GM10266 (cell line): ENCODE data around the gene MYH7.

Experiments
- DNase-seq: peaks from one replicate; pipeline ENCODE4 v3.0.0; 2012; ENCODE audit errors: extremely low spot score
- TF ChIP-seq, protein P1 (sequence below): IDR thresholded peaks from 2 replicates; pipeline ENCODE4 v1.5.1; 2012; ENCODE audit warnings: mild to moderate bottlenecking, low read depth; ENCODE audit not compliant: control insufficient read depth, insufficient read depth; ENCODE audit errors: missing control alignments

The MYH7 gene

DNA sequence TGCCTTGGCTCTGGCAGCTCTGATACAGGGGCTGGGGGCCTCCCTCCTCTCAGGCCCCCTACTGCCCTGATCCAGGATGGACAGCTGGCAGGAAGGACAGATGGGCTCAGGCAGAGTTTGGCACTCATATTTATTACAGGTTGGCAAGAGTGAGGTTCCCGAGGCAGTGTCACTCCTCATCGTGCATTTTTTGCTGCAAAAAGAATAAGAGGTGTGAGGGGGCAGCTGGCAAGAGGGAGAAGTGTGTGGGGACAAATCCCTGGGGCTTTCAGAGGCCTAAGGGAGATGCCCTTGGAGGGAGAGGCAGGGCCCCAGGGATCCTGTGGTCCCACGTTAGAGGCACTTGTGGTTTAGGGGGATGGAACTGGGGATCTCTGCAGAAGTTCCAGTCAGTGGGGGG, 53.6 kb downstream of the MYH7 start:
- TF ChIP-seq, protein P1, sequence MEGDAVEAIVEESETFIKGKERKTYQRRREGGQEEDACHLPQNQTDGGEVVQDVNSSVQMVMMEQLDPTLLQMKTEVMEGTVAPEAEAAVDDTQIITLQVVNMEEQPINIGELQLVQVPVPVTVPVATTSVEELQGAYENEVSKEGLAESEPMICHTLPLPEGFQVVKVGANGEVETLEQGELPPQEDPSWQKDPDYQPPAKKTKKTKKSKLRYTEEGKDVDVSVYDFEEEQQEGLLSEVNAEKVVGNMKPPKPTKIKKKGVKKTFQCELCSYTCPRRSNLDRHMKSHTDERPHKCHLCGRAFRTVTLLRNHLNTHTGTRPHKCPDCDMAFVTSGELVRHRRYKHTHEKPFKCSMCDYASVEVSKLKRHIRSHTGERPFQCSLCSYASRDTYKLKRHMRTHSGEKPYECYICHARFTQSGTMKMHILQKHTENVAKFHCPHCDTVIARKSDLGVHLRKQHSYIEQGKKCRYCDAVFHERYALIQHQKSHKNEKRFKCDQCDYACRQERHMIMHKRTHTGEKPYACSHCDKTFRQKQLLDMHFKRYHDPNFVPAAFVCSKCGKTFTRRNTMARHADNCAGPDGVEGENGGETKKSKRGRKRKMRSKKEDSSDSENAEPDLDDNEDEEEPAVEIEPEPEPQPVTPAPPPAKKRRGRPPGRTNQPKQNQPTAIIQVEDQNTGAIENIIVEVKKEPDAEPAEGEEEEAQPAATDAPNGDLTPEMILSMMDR: no peak
- DNase-seq: no peak

- TF ChIP-seq, protein P1: no peak
- DNase-seq: no peak
These were observed 54.5 kb downstream of the MYH7 start for GRCh38 chr14:23380976-23381375.

DNA sequence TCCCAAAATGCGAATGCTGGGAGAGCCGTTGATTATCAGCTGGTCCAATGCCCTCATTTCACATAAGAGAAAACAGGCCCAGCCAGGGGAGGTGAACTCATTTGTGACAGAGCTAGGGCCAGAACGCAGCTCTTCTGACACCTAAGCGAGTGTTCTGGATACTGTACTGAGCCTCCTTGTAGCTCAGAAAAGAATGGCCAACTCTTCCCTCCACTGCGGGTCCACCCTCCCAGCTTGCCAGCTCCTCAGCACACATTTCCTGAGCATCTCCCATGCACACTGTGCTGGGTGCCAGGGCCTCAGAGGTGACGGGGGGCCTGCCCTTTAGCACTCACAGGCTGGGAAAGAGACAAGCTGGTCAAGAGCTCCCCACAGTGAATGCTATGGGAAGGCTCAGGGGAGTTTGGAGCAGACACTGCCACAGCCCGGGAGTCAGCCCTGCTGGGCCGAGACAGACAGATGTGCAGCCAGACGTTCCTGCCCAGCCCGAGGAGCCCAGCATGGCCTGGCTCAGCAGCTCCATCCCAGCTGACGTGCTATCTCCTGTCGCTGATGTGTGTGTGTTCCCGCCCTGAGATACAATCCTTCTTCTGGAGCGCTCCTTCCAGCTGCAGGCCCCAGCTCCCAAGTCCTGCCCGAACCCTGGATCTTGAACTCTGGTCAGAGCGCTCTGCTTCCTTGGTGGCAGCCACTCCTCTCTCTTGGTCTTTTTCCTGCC, 55.1 kb downstream of the MYH7 start:
- TF ChIP-seq, protein P1: no peak
- no peak for DNase-seq

DNA sequence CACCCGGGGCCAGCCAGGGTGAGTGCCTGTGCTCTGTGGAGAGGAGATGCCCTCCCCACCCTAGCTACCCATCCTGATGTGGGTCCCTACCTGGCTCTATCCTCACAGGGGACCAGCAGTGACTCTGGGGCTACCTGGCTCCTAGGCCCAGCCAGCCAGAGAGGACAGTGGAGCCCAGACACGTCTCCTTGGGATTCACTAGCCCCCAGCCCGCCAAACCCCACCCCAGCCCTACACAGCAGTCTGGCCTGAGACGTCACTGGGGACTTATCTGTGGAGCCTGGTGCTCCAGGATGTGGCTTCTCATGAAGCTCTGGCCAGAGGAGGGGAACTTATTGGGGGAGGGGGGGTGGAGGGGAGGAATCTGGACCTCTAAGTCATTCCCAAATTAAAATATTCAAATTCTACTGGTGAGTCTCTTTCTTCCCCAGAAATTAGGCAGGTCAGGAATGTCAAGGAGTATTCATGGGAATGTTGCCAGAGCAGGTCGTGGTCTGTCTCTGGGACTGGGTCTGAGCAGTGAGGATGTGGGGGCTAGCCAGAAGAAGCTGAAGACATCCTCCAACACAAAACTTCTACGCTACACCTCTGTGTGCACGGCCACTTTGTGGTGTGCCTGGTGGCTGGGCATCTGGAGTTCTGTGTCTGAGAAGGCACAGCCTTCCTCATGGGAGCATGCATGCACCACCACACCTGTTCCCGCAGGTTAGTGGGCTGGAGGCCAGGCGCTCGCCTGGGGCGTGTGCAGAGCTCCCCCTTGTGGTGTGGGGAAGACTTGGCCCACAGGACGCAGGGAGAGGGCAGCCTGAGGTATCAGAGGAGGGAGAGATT, 55.9 kb downstream of the MYH7 start:
- TF ChIP-seq, protein P1: peak; percentile 94
- peak; percentile 81 for DNase-seq

- TF ChIP-seq, protein P1: no peak
- no peak for DNase-seq
These were observed 56.7 kb downstream of the MYH7 start for GRCh38 chr14:23378612-23379220.

GRCh38 chr14:23377573-23378563, 57.6 kb downstream of the MYH7 start:
- TF ChIP-seq, protein P1: no peak
- DNase-seq: no peak
